ENCODE measurements around the gene CPPED1. TPM values are rescaled to one million over a fixed set of nuclear protein-coding genes. Genes with fewer than 3 reads are reported as not detected.

Gene CPPED1
- total RNA-seq, 1 donor: 21.4 TPM

DNA sequence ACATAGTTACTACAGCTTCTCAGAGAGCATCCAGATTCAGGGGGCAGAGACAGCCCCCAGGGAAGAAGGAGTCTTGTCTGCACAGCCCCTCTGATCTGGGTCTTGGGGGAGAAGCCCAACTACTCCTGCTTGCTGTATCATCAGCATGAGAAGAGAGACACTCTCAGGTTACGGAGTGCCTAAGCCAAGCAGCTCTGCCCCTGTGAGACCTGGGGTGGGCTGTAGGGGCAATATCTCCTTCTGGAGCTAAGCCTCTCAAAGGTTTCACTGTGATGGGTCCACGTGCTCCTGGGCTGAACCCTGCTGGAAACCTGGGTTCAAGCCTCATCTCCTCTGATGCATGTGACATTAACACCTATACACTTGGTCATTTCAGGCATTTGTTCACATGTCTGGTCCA, 123.2 kb downstream of the CPPED1 start:
- Histone ChIP-seq H3K4me2 (ENCODE audit: insufficient read depth, low read length) (no peak overlapping the region), H3K4me1 (ENCODE audit: insufficient read depth, low read length) (peaks cover 13% of the 10 kb centered on the region), H3K36me3 (ENCODE audit: insufficient read depth, low read length) (no peaks in the 10 kb centered on the region), H3K4me3 (ENCODE audit: insufficient read depth, low read length) (no peak overlapping the region), H2AFZ (ENCODE audit: low read length) (no peak overlapping the region), H3K79me2 (ENCODE audit: insufficient read depth, low read length) (no peaks in the 10 kb centered on the region), H3K9me3 (ENCODE audit: low read depth, low read length) (no peaks in the 10 kb centered on the region), H3K27me3 (ENCODE audit: insufficient read depth, low read length) (no peaks in the 10 kb centered on the region), H3K27ac (ENCODE audit: low read depth, low read length) (no peak overlapping the region), H4K20me1 (ENCODE audit: insufficient read depth, low read length) (no peaks in the 10 kb centered on the region)
- TF ChIP-seq, protein P1, sequence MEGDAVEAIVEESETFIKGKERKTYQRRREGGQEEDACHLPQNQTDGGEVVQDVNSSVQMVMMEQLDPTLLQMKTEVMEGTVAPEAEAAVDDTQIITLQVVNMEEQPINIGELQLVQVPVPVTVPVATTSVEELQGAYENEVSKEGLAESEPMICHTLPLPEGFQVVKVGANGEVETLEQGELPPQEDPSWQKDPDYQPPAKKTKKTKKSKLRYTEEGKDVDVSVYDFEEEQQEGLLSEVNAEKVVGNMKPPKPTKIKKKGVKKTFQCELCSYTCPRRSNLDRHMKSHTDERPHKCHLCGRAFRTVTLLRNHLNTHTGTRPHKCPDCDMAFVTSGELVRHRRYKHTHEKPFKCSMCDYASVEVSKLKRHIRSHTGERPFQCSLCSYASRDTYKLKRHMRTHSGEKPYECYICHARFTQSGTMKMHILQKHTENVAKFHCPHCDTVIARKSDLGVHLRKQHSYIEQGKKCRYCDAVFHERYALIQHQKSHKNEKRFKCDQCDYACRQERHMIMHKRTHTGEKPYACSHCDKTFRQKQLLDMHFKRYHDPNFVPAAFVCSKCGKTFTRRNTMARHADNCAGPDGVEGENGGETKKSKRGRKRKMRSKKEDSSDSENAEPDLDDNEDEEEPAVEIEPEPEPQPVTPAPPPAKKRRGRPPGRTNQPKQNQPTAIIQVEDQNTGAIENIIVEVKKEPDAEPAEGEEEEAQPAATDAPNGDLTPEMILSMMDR (IDR thresholded peaks at IDR 0.05; ENCODE audit: extremely low read depth, low read depth, low read length): no peak
- DNase-seq (ENCODE audit: insufficient read length, low spot score, missing footprints): no peak

DNA sequence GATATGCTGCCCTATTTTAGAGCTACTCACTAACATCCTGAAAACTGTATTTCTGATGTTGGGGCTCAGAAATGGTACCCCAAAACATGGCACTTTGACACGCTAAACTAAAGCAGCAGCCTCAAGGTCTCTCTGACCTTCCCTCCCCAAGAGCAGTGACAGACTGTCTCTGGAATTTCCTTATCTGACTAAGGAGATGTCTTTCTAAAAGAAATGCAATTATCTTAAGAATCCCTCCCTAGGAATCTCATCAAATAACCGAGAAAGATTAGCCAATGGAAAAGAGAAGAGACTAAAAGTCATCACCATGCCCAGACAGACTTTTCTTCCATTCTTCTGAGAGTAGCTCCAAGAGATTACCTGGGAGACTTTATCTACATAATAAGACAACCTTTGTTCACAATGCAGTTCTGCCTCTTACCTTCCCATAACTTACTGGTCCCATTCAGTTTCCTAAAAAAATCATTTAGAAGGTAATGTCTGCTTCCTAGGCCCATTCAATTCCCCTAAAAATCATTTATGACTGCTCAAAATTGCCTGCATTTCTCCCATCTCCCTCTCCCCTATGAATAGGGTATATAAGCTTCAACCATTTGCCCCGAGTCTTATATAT, 123.9 kb downstream of the CPPED1 start:
- DNase-seq (ENCODE audit: insufficient read length, low spot score, missing footprints): no peak
- no peaks in the 10 kb centered on the region for H3K36me3 ChIP-seq (ENCODE audit: insufficient read depth, low read length)
- TF ChIP-seq, protein P1 (IDR thresholded peaks at IDR 0.05; ENCODE audit: extremely low read depth, low read depth, low read length): no peak
- H2AFZ ChIP-seq (ENCODE audit: low read length): no peak overlapping the region
- no peaks in the 10 kb centered on the region for H3K27me3 ChIP-seq (ENCODE audit: insufficient read depth, low read length)
- no peak overlapping the region for H3K4me3 ChIP-seq (ENCODE audit: insufficient read depth, low read length)
- H3K4me1 ChIP-seq (ENCODE audit: insufficient read depth, low read length): peaks cover 20% of the 10 kb centered on the region
- H3K4me2 ChIP-seq (ENCODE audit: insufficient read depth, low read length): no peak overlapping the region
- no peaks in the 10 kb centered on the region for H3K79me2 ChIP-seq (ENCODE audit: insufficient read depth, low read length)
- no peak overlapping the region for H3K27ac ChIP-seq (ENCODE audit: low read depth, low read length)
- no peaks in the 10 kb centered on the region for H3K9me3 ChIP-seq (ENCODE audit: low read depth, low read length)
- no peaks in the 10 kb centered on the region for H4K20me1 ChIP-seq (ENCODE audit: insufficient read depth, low read length)

DNA sequence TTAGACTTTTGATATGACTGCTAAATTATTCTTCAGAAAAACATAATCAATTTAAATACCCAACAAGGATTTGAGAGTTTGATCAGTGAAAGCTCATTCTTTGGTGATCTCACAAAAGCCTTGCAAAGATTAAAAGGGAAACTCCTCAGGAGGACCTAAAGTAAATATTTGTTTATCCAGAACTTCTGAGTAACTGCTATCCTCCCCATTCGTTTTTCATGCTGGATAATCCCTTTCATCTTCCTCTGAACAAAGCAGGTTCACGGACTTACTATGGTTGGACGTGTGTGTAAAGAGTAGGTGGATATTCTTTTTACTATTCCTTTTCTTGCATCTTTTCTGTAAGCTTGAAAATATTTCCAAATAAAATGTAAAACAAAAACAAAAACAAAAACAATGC, 124.7 kb downstream of the CPPED1 start:
- no peak for DNase-seq (ENCODE audit: insufficient read length, low spot score, missing footprints)
- no peaks in the 10 kb centered on the region for H3K9me3 ChIP-seq (ENCODE audit: low read depth, low read length)
- H3K27me3 ChIP-seq (ENCODE audit: insufficient read depth, low read length): no peaks in the 10 kb centered on the region
- H3K27ac ChIP-seq (ENCODE audit: low read depth, low read length): no peak overlapping the region
- no peak overlapping the region for H2AFZ ChIP-seq (ENCODE audit: low read length)
- H3K36me3 ChIP-seq (ENCODE audit: insufficient read depth, low read length): no peaks in the 10 kb centered on the region
- TF ChIP-seq, protein P1 (IDR thresholded peaks at IDR 0.05; ENCODE audit: extremely low read depth, low read depth, low read length): no peak
- no peak overlapping the region for H3K4me2 ChIP-seq (ENCODE audit: insufficient read depth, low read length)
- no peaks in the 10 kb centered on the region for H3K79me2 ChIP-seq (ENCODE audit: insufficient read depth, low read length)
- H3K4me3 ChIP-seq (ENCODE audit: insufficient read depth, low read length): no peak overlapping the region
- H3K4me1 ChIP-seq (ENCODE audit: insufficient read depth, low read length): peaks cover 27% of the 10 kb centered on the region
- no peaks in the 10 kb centered on the region for H4K20me1 ChIP-seq (ENCODE audit: insufficient read depth, low read length)

DNA sequence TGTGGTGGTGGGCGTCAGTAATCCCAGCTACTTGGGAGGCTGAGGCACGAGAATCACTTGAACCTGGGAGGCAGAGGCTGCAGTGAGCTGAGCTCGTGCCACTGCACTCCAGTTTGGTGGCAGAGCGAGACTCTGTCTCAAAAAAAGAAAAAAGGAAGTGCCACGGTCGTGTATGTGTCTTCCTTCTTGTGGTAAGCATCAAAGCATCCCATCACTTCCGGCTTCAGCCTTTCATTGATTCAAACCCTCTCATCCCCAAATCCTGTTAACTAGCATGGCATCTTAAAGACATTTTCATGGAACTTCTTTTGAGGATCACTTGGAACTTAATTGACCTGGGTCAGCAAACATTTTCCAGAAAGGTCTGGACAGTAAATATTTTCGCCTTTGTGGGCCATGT, 126.2 kb downstream of the CPPED1 start:
- peaks cover 27% of the 10 kb centered on the region for H3K4me1 ChIP-seq (ENCODE audit: insufficient read depth, low read length)
- H3K4me2 ChIP-seq (ENCODE audit: insufficient read depth, low read length): no peak overlapping the region
- H3K9me3 ChIP-seq (ENCODE audit: low read depth, low read length): no peaks in the 10 kb centered on the region
- TF ChIP-seq, protein P1 (IDR thresholded peaks at IDR 0.05; ENCODE audit: extremely low read depth, low read depth, low read length): no peak
- no peak overlapping the region for H3K27ac ChIP-seq (ENCODE audit: low read depth, low read length)
- H3K4me3 ChIP-seq (ENCODE audit: insufficient read depth, low read length): no peak overlapping the region
- no peak for DNase-seq (ENCODE audit: insufficient read length, low spot score, missing footprints)
- no peaks in the 10 kb centered on the region for H3K27me3 ChIP-seq (ENCODE audit: insufficient read depth, low read length)
- no peak overlapping the region for H2AFZ ChIP-seq (ENCODE audit: low read length)
- no peaks in the 10 kb centered on the region for H3K79me2 ChIP-seq (ENCODE audit: insufficient read depth, low read length)
- H4K20me1 ChIP-seq (ENCODE audit: insufficient read depth, low read length): no peaks in the 10 kb centered on the region
- H3K36me3 ChIP-seq (ENCODE audit: insufficient read depth, low read length): no peaks in the 10 kb centered on the region
